Activated CD8-positive, alpha-beta memory T cell treated with anti-CD3 and anti-CD28 coated beads, Interleukin-2, amount 50 U/mL, for 24 hours (primary cell): Measurements from ENCODE around the gene MYRIP.
"Not testable (repeated sequence)": the region's sequence is repeated elsewhere in the genome, so short reads cannot be mapped to it uniquely, and the experiment has no call there.

ENCODE experiments used
- DNase-seq: peaks from one replicate; pipeline ENCODE4 v3.0.0-alpha.2; 2020; ENCODE audit errors: extremely low read depth

Gene MYRIP

GRCh38 chr3:40035177-40035576, 225.8 kb downstream of the MYRIP start:
- no peak for DNase-seq

- no peak for DNase-seq
Measured at GRCh38 chr3:40037582-40037981, 228.2 kb downstream of the MYRIP start.

- DNase-seq = no peak
Measured at GRCh38 chr3:40042752-40043443, 233.5 kb downstream of the MYRIP start.

DNA sequence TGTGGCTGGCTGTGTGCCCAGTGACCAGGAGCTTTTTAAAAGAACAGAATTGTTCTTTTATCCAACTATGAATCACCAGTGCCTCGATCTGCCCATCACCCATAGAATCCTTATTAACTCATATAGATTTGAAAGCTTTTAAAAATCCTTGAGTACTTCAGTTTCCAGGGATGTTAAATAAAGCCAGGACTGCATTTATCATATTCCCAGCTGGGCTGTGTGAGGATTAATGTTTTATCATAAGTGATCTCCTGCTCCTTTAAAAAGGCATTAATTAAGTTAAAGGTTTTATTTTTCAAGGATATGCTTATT, 234.0 kb downstream of the MYRIP start:
- DNase-seq = no peak

DNA sequence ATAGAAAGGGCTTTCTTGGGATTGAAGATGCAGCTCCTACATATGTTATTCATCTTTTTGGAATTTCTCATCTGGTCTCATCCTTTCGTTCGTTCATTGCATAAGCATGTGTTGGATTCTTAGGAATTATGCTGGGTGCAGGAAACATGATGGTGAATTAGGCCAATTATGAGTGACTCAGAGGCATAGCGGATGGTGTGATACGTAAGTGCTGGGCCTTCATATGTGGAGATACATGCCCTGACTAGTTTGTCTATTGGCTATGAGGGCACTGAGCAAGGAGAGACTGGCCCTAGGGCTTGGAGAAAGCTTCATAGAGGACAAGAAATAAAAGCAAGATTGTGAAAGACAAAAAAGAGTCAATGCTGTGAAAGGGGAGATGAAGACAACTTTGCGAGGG, 235.1 kb downstream of the MYRIP start:
- no peak for DNase-seq

DNA sequence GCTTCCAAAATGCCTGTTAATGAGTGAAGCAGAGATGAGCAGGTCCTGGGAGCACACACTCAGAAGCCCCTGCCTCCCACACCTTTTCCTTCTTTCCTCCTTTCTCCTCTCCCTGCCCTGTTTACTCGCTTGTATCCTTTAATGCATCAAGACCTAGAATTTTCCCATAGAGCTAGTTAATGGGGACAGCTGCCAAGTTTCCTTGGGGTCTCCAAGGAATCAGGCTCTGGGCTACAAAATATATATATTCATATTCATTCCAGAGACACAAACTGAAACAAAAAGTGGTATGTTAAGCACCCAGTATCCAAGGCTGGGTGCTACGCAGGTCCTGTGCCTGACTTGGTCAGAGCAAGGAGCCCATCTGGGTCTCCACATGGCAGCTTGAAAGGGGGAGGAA, 235.6 kb downstream of the MYRIP start:
- DNase-seq = no peak

DNA sequence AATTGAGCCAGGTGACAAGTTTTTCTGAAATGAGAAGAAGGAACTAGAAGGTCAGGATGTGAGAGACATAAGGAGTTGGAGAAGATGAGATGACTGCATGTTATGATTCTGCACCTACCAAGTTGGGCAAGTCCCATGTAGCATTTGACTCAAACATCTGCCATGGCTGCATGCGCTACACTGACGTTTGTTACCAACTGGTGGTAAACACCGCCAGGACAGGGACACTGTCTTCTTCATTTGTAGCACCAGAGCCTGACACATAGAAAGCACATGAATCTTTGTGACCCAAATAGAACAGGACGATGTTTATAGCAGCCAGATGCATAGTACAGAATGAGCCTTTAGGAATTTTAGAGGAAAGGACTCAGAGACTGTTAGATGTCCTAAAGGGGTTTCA, 236.7 kb downstream of the MYRIP start:
- DNase-seq = no peak

- no peak for DNase-seq
Measured at GRCh38 chr3:40047406-40047805, 238.0 kb downstream of the MYRIP start.

GRCh38 chr3:40053663-40054062, 244.3 kb downstream of the MYRIP start:
- DNase-seq = no peak

DNA sequence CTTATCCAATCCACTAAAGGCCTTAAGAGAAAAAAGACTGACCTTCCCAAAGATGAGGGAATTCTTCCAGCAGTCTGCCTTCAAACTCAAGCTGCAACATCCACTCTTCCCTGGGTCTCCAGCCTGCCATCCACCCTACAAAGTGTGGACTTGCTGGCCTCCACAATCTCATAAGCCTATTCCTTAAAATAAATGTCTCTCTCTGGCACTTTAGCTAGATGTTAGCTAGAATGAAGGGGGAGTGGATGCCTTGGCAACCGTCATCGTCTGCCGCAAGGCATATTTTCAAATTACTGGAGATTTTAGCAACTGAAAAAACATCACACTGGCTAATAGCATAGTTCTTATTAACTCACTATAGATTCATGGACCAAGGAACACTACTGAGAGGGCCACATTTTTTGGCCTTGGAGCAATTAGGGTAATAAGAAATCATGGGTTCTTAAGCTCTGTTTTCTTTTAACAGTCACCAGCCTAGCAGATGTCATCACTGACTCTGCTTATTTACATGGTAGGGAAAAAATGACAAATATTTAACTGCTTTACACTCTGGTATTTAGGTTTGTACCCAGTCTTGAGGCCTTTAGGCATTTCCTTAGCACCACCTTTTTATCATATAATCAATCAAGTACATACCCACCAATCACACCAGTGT, 245.3 kb downstream of the MYRIP start:
- no peak for DNase-seq

- DNase-seq = no peak
Measured at GRCh38 chr3:40055361-40055760, 246.0 kb downstream of the MYRIP start.

DNA sequence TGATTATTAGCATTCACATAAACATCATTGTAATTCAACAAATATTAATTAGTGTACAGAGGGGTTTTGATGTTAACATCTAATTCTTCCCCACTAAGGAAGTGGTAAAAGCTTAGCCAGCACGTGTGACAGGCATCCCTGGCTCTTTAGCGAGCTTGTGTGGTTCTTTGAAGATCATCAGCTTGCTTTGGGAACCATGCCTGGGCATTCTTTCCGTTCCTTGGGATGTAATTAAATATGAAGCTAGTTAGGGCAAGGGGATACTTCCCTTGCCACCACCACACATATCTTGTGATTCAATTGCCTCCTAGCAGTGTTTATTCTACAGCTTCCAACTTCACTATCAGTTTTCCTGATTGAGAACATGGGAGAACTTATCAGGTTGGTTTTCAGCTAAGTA, 246.5 kb downstream of the MYRIP start:
- no peak for DNase-seq

- DNase-seq = no peak
Measured at GRCh38 chr3:40057077-40057476, 247.7 kb downstream of the MYRIP start.

DNA sequence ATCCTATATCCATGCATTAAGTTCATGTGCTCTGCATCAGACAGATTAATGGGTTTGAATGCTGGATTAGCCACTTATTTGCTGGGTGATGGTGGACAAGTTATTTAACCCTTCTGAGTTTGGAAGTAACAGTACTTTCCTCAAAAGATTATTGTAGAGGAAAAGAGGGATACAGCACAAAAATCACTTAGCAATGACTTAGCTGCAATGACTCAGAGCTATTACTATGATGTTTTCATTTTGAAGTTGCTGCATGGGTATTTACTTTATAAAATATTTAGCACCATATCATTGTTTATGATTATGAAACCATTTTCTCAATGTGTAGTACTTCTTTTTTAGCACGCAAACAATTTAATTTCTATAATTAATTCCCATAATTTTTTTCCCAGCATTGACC, 248.4 kb downstream of the MYRIP start:
- no peak for DNase-seq

- DNase-seq = no peak
Measured at GRCh38 chr3:40068636-40069035, 259.2 kb downstream of the MYRIP start.

GRCh38 chr3:40070816-40071215, 261.4 kb downstream of the MYRIP start:
- DNase-seq = no peak

GRCh38 chr3:40071683-40072238, 262.4 kb downstream of the MYRIP start:
- DNase-seq = no peak

DNA sequence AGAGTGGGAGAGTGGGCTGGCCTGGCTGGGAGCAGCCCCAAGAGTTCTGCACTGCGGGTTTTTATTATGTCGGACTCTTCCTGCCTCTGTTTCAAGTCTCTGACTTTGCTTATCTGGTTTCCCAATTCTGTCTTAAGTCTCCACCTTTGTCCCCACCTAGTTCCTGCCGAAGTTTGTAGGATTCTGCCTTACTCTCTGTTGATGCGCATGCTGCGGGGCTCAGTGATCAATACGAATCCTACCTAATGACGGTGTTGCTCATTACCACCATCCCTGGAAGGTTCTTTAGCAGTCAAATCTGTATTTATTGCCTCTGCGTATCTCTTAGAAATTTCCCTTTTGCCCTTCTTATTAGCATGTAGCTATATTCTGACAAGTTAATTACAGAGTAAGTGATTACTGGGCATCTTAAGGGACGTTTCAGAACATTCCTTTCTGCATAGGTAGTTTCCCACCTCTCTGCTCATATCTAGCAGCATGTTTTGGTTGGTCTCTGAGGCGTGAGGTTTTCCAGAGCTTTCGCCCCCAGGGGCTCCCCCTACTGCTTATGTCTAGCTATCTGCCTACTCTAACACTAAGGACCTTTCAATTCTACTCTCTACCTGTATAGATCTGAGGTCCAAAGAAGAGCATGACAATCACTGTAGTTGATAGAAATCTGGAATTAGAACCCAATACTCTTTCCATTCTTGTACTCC, 264.1 kb downstream of the MYRIP start:
- no peak for DNase-seq

DNA sequence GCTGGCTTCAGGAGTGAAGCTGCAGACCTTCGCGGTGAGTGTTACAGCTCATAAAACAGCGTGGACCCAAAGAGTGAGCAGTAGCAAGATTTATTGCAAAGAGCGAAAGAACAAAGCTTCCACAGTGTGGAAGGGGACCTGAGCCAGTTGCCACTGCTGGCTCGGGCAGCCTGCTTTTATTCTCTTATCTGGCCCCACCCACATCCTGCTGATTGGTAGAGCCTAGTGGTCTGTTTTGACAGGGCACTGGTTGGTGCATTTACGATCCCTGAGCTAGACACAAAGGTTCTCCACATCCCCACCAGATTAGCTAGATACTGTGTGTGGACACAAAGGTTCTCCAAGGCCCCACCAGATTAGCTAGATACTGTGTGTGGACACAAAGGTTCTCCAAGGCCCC, 267.7 kb downstream of the MYRIP start:
- DNase-seq = not testable (repeated sequence)

- DNase-seq = not testable (repeated sequence)
Measured at GRCh38 chr3:40077828-40078492, 268.6 kb downstream of the MYRIP start.

- no peak for DNase-seq
Measured at GRCh38 chr3:40078590-40078989, 269.2 kb downstream of the MYRIP start.

- DNase-seq = no peak
Measured at GRCh38 chr3:40079203-40079846, 269.9 kb downstream of the MYRIP start.
